ENCODE measurements around the gene PTPRN2.

PTPRN2 gene

DNA sequence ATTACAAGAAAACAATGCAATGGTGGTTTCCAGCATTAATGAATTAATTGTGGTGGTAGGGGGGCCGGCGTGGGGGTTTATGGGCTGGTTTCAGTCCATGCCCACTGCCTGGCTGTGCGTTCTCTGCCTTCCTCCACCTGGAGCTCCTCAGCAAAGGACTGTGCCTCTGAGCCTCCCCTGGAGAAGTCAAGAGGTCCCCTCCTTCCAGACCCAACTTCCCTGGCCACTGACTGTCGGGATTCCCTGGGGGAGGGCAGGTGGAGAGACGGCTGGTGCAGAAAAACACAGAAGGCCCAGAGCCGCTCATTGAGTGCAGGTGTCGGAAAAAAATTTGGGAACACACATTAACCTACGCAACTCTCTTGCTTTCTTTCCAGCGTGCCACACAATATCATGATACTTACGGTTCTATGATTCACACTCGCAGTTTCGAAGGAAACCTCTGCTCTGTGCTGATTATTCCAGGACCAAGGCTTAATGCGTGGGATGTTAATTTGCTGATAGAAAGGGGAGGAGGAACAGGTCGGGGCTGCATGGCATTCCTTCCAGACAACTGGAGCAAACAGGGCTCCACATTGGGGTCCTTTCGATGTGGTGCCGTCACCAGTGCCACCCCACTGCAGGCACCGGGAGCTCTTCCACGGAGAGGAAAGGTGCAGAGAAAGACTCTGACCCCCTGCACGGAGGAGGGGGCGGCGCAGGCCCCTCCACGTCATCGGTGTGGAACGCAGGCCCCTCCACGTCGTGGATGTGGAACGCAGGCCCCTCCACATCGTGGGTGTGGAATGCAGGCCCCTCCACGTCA, 744.1 kb downstream of the PTPRN2 start:
- no peak overlapping the region for H3K4me3 ChIP-seq (ENCODE audit: low read depth, low read length)
- DNase-seq (ENCODE audit: low read depth), result no peak
- TF ChIP-seq, protein P1, sequence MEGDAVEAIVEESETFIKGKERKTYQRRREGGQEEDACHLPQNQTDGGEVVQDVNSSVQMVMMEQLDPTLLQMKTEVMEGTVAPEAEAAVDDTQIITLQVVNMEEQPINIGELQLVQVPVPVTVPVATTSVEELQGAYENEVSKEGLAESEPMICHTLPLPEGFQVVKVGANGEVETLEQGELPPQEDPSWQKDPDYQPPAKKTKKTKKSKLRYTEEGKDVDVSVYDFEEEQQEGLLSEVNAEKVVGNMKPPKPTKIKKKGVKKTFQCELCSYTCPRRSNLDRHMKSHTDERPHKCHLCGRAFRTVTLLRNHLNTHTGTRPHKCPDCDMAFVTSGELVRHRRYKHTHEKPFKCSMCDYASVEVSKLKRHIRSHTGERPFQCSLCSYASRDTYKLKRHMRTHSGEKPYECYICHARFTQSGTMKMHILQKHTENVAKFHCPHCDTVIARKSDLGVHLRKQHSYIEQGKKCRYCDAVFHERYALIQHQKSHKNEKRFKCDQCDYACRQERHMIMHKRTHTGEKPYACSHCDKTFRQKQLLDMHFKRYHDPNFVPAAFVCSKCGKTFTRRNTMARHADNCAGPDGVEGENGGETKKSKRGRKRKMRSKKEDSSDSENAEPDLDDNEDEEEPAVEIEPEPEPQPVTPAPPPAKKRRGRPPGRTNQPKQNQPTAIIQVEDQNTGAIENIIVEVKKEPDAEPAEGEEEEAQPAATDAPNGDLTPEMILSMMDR (conservative IDR thresholded peaks at IDR 0.05; ENCODE audit: low read depth, low read length), result no peak

DNA sequence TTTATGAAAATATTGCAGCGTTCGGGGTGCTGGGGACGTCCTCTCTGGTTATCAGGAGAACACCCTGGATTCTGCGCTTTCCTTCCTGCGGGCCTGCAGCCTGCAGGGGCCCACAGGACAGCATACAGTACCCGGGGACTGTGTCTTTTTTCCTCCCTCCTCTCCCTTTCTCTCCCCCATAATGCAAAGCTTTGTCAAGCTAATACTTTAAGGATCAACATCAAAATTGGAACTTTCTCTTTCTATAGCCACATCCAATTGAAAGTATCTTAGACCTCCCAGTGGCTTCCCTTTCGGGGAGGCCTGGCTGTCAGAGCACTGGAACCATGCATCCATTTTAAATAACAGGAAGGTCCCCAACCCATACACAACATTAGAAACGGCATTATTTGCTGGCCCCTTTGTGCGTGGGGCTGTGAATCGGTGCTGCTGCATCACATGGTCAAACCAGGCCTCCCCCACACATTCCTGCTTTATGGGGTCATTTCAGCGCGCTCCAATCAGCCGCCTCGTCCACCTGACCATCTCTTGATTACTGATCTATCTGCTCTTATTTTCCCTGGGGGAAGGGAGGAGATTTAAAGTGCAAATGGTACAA, 745.8 kb downstream of the PTPRN2 start:
- TF ChIP-seq, protein P1 (conservative IDR thresholded peaks at IDR 0.05; ENCODE audit: low read depth, low read length), result no peak
- H3K4me3 ChIP-seq (ENCODE audit: low read depth, low read length), result no peak overlapping the region
- DNase-seq (ENCODE audit: low read depth), result no peak

GRCh38 chr7:157840914-157841772, 746.5 kb downstream of the PTPRN2 start:
- no peak for DNase-seq (ENCODE audit: low read depth)
- H3K4me3 ChIP-seq (ENCODE audit: low read depth, low read length), result no peak overlapping the region
- TF ChIP-seq, protein P1 (conservative IDR thresholded peaks at IDR 0.05; ENCODE audit: low read depth, low read length), result no peak

DNA sequence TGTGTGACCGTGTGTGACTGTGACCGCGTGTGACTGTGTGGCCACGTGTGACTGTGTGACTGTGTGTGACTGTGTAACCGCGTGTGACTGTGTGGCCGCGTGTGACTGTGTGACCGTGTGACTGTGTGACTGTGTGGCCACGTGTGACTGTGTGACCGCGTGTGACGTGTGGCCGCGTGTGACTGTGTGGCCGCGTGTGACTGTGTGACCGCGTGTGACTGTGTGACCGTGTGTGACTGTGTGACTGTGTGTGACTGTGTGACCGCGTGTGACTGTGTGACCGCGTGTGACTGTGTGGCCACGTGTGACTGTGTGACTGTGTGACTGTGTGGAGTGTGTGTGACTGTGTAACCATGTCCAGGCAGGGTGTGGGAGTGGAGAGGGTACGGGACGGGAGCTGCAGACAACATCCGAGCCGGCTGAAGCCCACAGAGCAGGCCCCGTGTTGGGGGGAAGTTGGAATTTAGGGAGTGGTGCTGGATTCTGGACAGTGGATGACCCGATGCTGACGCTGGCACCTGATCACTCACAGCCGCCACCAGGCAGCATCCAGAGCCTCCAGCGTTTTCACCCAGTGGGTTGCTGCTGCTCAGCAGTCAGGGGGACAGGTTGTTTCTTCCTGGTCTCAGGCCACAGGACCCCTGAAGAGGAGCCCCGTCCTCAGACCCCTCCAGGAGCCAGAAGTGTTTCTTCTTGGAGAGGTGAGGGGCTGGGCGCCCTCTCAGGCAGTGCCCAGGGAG, 747.3 kb downstream of the PTPRN2 start:
- no peak overlapping the region for H3K4me3 ChIP-seq (ENCODE audit: low read depth, low read length)
- TF ChIP-seq, protein P1 (conservative IDR thresholded peaks at IDR 0.05; ENCODE audit: low read depth, low read length), result no peak
- no peak for DNase-seq (ENCODE audit: low read depth)

DNA sequence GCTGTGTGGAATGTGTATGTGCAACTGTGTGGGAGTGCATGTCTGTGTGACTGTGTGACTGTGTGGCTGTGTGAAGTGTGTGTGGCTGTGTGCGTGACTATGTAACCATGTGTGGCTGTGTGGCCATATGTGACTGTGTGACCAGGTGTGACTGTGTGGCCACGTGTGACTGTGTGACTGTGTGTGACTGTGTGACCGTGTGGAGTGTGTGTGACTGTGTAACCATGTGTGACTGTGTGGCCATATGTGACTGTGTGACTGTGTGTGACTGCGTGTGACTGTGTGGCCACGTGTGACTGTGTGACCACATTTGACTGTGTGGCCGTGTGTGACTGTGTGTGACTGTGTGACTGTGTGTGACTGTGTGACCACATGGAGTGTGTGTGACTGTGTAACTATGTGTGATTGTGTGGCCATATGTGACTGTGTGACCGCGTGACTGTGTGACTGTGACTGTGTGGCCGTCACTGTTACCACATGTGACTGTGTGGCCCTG, 747.9 kb downstream of the PTPRN2 start:
- TF ChIP-seq, protein P1 (conservative IDR thresholded peaks at IDR 0.05; ENCODE audit: low read depth, low read length), result no peak
- no peak overlapping the region for H3K4me3 ChIP-seq (ENCODE audit: low read depth, low read length)
- no peak for DNase-seq (ENCODE audit: low read depth)

DNA sequence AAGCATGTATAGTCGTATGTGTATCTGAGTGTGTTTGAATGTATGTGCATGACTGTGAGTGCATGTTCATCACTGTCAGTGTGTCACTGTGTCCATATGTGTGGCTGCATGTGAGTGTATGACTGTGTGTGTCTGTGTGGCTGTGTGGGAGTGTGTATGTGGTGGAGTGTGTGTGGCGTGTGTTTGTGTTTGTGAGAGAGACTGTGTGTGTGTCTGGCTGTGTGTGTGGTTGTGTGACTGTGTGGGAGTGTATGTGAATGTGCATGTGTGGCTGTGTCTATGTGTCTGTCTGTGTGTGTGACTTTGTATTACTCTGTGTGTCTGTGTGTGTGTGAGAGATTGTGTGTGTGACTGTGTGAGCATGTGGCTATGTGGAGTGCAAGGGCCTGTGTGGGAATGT, 748.4 kb downstream of the PTPRN2 start:
- TF ChIP-seq, protein P1 (conservative IDR thresholded peaks at IDR 0.05; ENCODE audit: low read depth, low read length), result no peak
- DNase-seq (ENCODE audit: low read depth), result no peak
- no peak overlapping the region for H3K4me3 ChIP-seq (ENCODE audit: low read depth, low read length)

All from choroid plexus epithelial cell (primary cell).